Raji (cell line): Measurements from ENCODE around the gene DNAJB11.

ENCODE experiments used
- POLR2A ChIP-seq: IDR thresholded peaks from 2 replicates; pipeline ENCODE4 v1.6.1; 2011; ENCODE audit warnings: low read depth, low read length, control low read depth; ENCODE audit not compliant: insufficient read depth

DNAJB11 gene

DNA sequence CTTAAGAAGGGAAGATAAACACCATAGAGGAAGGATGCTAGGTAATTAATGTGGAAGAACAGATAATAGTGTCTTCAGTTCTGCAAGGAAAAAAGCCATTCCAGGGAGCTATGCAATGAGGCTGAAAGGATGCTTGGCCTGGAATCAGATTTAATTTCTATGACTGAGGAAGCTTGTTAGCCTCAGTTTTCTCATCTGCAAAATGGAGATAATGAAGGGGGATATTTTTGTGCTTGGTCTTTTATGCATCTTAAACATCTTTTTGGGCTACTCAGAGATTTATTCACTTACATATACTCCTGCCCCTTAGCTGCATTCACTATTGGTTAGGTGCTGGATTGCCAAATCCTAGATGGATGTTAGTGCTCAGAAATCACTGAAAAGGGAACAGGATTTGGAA is 16.7 kb downstream of the DNAJB11 start:
- TF ChIP-seq POLR2A = no peak

DNA sequence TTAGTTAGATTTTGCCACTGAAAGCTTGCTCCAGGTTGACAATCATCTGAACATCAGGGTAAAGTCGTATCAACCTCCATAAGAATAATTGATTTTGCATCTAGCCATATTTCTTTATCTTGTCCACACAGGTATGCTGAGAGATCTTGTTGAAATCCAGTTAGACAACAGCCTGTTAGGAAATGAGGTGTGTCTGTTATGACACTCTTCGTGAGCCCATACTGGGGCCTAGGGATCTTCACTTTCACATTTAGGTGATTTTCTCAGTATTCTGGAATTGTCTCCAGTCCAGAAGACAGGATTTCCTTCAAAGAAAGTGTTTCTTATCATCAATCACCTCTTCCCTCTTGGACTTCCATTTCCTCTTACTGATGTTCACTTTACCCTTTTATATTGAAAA is 18.1 kb downstream of the DNAJB11 start:
- no peak for TF ChIP-seq POLR2A

DNA sequence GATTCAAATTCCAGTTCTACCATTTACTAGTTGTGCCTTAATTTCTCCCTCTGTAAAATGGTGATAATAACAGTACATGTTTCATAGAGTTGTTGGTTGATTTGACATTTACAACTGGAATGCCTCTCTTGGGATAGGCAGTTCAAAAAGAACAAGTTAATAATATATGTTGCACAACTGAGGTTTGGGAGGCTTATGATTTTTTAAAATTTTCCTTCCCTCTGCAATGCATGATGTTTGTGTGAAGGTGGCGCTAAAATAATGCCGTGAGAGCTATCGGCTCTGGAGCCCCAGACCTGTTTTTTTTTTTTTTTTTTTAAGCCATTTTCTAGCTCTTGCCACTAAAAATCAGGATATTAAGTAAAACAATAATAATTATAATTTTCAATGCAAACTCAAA is 18.6 kb downstream of the DNAJB11 start:
- no peak for TF ChIP-seq POLR2A

DNA sequence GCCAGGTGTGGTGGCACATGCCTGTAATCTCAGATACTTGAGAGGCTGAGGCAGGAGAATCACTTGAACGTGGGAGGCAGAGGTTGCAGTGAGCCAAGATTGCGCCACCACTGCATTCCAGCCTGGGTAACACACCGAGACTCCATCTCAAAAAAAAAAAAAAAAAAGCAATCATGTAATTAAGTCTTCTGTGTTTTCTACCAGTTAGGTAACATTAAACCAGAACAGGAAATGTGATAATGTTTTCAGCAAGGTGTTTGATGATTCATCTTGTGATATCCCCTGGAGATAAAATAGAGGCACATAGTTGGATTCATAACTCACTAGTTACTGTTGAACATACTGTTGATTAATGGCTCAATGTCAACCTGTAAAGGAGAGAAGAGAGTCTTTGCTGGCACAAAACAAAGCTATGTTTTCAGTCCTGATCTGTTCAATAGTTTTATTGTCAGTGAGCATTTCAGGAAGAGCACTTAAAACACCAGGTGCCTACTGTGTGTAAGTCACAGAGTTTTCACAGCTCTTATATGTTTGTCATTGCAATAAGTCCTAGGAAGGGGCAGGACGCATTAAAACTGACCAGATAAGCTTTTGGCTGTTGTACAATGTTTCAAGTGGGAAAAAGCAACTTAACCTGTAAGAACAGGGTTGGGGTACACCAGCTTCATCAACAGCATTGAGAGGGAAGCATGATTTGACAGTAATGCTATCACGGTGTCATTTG is 19.5 kb downstream of the DNAJB11 start:
- no peak for TF ChIP-seq POLR2A

DNA sequence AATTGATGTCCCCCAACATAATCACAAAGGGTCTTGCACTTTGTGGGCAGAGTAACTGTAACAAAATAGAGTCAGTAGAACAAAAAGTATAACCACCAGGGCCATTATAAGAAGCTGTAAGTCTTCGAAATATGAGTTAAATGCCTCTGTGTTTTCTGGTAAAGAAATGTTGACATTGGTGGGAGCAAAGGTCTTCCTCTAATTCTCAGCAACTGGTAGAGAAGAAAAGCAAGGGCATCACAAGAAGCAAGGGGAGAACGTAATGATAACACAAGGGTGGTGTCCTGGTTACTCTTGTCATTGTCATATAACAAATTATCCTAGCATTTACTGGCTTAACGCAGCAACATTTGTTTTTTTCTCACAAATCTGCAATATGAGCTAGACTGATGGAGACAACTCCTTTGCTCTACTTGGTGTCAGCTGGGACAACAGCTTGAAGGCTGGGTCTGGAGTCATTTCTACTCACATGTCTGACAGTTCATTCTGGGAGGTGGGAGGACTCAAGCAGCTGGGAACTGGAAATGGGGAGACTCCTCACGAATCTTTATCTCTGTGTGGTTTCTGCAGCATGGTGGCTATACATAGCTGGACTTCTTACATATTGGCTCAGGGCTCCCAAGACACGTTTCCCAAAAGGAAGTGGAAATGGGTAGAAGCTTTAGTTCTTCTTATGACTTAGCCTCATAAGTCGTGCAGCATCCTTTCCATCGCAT is 20.2 kb downstream of the DNAJB11 start:
- TF ChIP-seq POLR2A = no peak

DNA sequence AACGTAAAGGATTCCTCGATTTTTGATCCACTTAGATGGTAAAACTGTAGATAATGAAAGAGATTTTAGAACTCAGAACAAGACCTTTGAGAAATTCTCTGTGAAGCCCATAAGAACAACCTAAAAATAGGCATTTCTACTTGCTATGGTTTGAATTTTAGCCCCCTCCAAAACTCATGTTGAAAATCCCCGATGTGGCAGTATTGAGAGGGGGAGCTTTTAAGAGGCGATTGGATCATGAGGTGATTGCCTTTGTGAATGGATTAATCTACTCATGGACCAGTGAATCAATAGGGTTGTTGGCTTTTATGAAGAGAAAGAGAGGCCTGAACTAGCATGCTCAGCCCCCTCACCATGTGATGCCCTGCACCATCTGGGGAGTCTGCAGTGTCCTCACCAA is 22.2 kb downstream of the DNAJB11 start:
- no peak for TF ChIP-seq POLR2A

DNA sequence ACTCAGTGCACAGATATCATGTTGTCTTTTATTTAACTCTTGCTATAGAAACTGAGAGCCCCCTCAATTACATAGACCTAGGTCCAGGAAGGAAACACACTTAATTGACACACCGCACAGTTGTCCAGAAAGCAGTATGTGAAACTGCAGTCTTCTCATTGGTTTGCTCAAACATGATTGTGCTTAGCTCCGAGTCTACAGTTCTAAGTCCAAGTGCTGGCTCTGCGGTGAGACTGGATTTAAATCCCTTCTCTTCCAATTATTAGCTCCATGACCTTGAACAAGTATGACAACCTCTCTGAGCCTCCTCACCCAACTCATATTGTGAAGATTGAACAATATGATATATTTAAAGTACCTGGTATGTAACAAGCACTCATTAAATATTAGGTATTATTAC is 23.3 kb downstream of the DNAJB11 start:
- no peak for TF ChIP-seq POLR2A

DNA sequence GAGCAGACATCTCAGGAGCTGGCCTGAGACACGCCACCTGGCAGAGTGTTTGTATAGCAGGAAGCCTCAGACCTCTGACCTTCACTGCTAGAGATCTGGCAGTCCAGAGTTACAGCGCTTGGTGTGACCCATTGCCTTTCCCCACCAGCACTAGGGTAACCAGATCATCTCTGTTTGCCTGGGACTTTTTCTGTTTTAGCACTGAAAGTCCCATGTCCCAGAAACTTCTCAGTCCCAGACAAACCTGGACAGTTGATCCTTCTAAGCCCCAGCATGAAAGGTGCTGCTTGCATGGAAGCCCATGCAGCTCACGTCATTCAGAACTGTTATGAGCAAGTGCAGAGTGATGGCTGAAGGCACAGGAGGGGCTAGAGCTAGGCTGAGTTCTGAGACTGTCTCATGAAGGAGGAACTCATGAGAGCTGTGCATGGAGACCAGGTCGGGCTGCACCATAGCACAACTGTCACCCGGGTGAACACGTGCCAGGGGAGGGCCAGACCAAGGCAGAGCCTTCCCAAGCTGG is 24.1 kb downstream of the DNAJB11 start:
- TF ChIP-seq POLR2A = no peak

DNA sequence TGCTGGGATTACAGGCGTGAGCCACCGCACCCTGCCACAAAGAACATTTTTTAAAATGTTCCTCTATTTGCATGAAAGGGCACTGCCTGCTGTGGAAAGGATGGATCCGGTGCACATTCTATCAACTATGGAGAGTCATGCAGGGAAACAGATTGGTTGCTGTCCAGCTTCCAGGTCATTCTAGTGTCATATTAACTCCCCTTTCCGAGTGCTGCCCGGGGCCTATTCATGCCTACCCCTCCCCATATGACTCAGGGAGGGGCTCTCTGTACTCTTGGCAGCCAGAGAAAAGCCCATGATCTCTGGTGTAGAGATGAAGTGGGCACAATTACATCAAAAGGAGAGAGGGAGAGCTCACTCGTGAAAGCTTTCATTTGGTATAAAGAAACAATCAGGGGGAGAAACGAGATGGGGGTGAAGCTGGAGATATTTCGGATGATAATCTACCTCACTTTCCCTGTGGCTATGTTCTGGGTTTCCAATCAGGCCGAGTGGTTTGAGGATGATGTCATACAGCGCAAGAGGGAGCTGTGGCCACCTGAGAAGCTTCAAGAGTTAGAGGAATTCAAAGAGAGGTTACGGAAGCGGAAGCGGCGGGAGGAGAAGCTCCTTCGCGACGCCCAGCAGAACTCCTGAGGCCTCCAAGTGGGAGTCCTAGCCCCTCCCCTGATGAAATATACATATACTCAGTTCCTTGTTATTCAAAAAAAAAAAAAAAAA is 26.2 kb downstream of the DNAJB11 start:
- no peak for TF ChIP-seq POLR2A

DNA sequence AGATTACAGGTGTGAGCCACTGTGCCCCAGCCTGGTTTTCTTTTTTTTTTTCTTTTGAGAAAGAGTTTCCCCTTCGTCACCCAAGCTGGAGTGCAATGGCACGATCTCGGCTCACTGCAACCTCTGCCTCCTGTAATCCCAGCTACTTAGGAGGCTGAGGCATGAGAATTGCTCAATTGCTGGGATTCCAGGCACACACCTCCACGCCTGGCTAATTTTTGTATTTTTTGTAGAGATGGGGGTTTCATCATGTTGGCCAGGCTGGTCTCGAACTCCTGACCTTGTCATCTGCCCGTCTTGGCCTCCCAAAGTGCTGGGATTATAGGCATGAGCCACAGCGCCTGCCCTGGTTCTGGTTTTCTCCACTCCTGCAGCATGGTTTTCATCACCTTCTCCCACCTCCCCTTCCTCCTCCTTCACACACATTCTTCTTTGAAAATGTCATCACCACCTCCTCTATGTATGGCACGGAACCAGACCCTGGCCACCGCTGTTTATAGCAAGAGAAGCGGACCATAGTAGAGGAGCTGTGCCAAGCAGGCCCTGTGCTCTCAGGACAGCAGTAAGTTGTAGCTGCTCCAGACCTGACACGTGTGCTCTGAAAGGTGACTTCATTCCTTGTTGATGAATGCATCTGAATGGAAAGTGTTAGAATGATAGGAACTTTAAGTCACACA is 27.7 kb downstream of the DNAJB11 start:
- no peak for TF ChIP-seq POLR2A

DNA sequence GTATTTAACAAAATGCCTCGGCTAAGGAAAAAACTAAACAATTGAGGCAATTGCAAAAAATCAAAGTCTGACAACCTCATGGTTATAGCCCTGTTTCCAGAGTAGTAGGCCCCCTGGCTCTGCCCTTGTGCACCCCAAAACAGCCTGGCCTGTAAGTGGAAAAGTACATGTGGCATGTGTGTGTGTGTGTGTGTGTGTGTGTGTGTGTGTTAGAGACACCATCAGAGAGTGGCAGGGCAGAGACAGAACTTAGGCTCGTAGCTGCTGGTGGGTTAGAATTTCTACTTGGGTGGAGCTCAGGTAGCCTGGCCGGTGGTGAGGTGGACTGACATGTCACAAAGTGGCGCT is 28.2 kb downstream of the DNAJB11 start:
- no peak for TF ChIP-seq POLR2A

DNA sequence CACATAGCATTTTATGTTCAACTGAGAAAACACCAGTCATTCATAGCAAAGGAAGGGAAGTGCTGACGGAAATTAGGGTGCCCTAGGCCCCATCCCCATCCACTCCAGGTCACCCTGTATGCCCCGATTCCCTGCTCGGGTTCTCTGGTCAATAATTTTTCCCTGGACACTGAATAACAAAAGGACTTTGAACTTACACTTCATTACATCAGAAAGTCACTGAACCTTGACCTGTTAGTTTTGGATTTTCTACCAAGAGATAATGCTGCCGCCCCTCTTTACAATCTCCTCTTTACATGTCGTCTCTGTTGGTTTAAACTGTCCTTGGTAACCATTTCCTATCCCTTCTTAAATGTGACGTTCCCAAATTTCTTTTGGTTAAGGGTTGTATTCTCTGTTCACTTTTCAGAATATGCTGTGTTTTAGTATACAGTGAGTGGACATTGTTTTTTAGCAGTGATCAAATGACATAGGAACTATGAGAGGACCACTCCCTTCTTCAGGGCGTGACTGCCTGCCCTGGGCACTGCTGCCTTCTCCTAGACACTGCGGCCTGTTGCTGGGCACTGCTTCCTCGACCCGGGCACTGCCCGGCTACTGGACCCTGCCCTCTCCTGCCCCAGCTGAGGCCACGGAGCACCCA is 28.7 kb downstream of the DNAJB11 start:
- no peak for TF ChIP-seq POLR2A

DNA sequence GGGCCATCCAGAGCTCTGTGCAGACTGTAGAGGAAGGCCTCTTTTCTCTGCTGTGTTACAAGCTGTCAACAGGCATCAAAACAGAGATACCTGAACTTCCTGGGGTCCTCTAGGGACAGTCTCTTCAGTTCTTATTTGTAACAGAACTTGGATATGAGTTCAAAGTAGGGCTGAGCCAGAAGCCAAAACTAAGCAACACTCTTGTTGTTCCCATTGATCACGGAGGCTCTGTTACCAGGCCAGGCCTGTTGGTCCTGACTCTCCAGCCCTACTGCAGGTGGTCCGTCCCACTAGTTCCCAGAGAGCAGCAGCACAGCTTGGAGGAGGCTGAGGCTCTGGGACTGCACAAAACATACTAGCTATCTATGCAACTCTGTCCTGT is 29.3 kb downstream of the DNAJB11 start:
- no peak for TF ChIP-seq POLR2A

DNA sequence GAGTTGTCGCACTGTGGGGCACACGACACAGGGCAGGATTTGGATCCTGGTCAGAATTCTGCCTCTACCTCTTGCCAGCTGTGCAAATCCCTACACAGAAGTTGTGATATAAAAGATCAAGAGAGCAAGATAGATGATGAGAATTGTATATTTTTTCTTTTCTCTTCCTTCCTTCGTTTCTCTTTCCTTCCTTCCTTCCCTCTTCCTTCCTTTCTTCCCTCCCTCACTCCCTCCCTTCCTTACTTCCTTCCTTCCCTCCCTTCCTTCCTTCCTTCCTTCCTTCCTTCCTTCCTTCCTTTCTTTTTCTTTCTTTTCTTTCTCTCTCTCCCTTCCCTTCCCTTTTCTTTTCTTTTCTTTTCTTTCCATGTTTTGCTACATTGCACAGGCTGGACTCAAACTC is 30.4 kb downstream of the DNAJB11 start:
- TF ChIP-seq POLR2A = no peak

DNA sequence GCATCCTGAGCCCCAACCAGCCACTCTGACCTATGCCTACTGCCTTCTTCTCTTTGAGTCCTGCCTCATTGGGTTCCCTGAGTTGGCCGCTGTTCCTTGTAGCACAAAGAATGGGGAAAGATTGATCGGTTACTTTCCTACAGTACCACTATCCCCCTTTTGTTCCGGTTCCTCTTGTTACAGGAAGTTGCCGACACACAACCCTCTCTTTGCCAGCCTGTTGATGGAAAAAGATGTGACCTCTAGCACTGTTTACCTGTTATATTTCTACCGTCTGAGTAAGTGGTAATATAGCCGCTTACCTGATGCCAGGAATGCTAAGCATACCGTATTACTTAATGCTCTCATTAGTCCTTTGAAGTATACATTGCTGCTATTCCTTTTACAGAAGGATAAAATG is 32.6 kb downstream of the DNAJB11 start:
- TF ChIP-seq POLR2A = no peak

DNA sequence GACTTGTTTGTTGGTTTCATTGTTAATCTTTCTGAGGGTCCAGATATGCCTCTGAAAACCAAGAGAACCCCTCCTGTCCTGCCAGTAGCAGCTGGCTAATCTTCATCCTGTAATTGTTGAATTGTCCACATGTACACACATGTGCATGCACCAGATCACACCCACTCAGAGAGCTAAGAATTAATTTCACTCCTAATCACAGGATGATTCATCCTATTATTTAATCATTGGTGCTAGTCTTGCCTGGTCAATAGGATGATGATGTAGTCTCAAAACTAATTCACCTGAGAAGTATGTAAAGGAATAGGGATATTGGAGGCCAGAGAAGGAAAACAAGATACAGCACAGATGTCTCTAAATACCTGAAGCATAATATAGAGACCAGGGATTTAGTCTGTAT is 34.6 kb downstream of the DNAJB11 start:
- no peak for TF ChIP-seq POLR2A
